Stimulated activated memory B cell treated with anti-CD40 and anti-IgM and Interleukin-4, amounts not matched to agents 10 μg/mL and 1 μg/mL and 100 μg/mL, for 72 hours (primary cell): Measurements from ENCODE around the gene RPS6KA4.
"Not testable (repeated sequence)": the region's sequence is repeated elsewhere in the genome, so short reads cannot be mapped to it uniquely, and the experiment has no call there.

Experiments
- ATAC-seq: fragments of 150-1000 bp; cut with Tn5 transposase; 2 replicates; pipeline ENCODE4 v1.10.0; 2021
- H3K27ac Mint-ChIP-seq: one replicate; pipeline ENCODE4 v1.8.0; 2022; ENCODE audit warnings: mild to moderate bottlenecking, mixed read lengths
- H3K27me3 Mint-ChIP-seq: one replicate; pipeline ENCODE4 v1.8.0; 2022; ENCODE audit warnings: mixed read lengths
- H3K36me3 Mint-ChIP-seq: one replicate; pipeline ENCODE4 v1.8.0; 2022; ENCODE audit warnings: mixed read lengths
- H3K4me1 Mint-ChIP-seq: one replicate; pipeline ENCODE4 v1.8.0; 2022; ENCODE audit warnings: mixed read lengths
- H3K4me3 Mint-ChIP-seq: one replicate; pipeline ENCODE4 v1.8.0; 2022; ENCODE audit warnings: mild to moderate bottlenecking, moderate library complexity, mixed read lengths
- H3K9me3 Mint-ChIP-seq: one replicate; pipeline ENCODE4 v1.8.0; 2022; ENCODE audit warnings: mixed read lengths

The RPS6KA4 gene

DNA sequence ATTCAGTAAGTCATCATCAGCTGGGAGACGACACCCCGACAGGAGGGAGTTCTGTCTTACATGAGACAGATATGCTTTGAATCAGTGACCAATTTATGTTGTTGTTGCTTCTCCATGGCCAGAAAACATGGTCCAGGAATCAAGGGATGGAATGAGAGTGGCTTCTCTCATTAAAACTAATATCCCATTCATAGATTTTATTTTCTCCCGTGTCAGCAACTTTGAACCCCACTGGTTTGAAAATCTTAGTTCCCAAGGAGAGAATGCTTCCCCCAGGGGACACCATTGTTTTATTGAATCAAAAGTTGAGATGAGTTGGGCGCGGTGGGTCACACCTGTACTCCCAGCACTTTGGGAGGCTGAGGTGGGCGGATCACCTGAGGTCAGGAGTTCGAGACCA lies 42.8 kb downstream of the RPS6KA4 start:
- Mint-ChIP-seq H3K36me3 (no peaks in the 10 kb centered on the region), H3K27ac (no peak overlapping the region), H3K9me3 (peaks cover 6% of the 10 kb centered on the region), H3K27me3 (peaks cover 44% of the 10 kb centered on the region), H3K4me3 (no peak overlapping the region), H3K4me1 (no peaks in the 10 kb centered on the region)
- no peak for ATAC-seq

DNA sequence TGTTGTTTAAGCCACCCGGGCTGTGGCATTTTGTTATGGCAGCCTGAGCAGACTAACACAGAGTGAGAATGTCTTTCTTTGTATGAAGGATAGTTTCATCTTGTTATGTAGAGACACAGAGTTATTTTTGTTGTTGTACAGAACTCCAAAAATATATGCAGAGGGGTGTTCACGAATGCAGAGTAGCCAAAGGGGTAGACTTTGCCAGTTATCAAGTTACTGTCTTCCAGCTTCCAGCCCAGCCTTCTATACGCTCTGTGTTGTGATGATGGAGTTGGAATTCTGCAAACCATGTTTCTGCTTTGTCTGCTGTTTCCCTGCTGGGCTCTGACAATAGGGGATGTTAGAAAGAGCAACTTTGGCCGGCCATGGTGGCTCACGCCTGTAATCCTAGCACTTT lies 44.1 kb downstream of the RPS6KA4 start:
- H3K27me3 Mint-ChIP-seq, result peaks cover 42% of the 10 kb centered on the region

GRCh38 chr11:64406221-64406946 lies 47.4 kb downstream of the RPS6KA4 start:
- Mint-ChIP-seq H3K4me3 (no peak overlapping the region), H3K27me3 (peaks cover 50% of the 10 kb centered on the region), H3K9me3 (peaks cover 6% of the 10 kb centered on the region), H3K36me3 (no peaks in the 10 kb centered on the region), H3K27ac (no peak overlapping the region), H3K4me1 (no peaks in the 10 kb centered on the region)
- no peak for ATAC-seq

More for the DNA sequence above, 44.1 kb downstream of the RPS6KA4 start:
- no peak for ATAC-seq
- Mint-ChIP-seq H3K4me1 (no peaks in the 10 kb centered on the region), H3K36me3 (no peaks in the 10 kb centered on the region), H3K27ac (no peak overlapping the region), H3K9me3 (peaks cover 6% of the 10 kb centered on the region), H3K4me3 (no peak overlapping the region)

DNA sequence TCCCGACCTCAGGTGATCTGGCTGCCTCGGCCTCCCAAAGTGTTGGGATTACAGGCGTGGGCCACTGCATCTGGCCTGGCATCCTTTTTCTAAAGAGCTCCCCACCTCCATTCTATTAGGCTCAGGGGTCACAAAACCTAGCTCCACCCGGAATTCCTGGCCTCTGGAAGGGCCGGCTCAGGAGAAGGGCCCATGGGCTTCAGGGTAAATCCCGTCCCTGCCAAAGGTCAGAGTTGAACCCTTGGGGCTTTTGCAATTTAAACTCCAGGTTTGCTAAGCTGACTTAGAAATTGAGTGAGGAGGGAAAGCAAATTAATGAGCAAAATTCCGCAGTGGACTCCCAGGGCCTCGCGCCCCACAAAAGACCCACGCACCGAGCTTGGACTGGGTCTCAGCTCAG lies 48.3 kb downstream of the RPS6KA4 start:
- H3K27me3 Mint-ChIP-seq, result peaks cover 58% of the 10 kb centered on the region
- no peak for ATAC-seq
- H3K36me3 Mint-ChIP-seq, result no peaks in the 10 kb centered on the region
- peaks cover 6% of the 10 kb centered on the region for H3K9me3 Mint-ChIP-seq
- no peaks in the 10 kb centered on the region for H3K4me1 Mint-ChIP-seq
- H3K4me3 Mint-ChIP-seq, result no peak overlapping the region
- H3K27ac Mint-ChIP-seq, result no peak overlapping the region

GRCh38 chr11:64407630-64408029 lies 48.7 kb downstream of the RPS6KA4 start:
- H3K9me3 Mint-ChIP-seq, result peaks cover 6% of the 10 kb centered on the region
- H3K27ac Mint-ChIP-seq, result no peak overlapping the region
- no peaks in the 10 kb centered on the region for H3K36me3 Mint-ChIP-seq
- H3K27me3 Mint-ChIP-seq, result peaks cover 61% of the 10 kb centered on the region
- H3K4me3 Mint-ChIP-seq, result no peak overlapping the region
- no peaks in the 10 kb centered on the region for H3K4me1 Mint-ChIP-seq
- no peak for ATAC-seq

- Mint-ChIP-seq H3K4me1 (no peaks in the 10 kb centered on the region), H3K27me3 (peaks cover 49% of the 10 kb centered on the region), H3K36me3 (no peaks in the 10 kb centered on the region), H3K9me3 (peaks cover 1% of the 10 kb centered on the region), H3K27ac (no peak overlapping the region), H3K4me3 (no peak overlapping the region)
- no peak for ATAC-seq
These were observed 50.3 kb downstream of the RPS6KA4 start for GRCh38 chr11:64409278-64409677.

- Mint-ChIP-seq H3K27ac (no peak overlapping the region), H3K9me3 (no peaks in the 10 kb centered on the region), H3K4me3 (no peak overlapping the region), H3K36me3 (no peaks in the 10 kb centered on the region), H3K4me1 (peaks cover 2% of the 10 kb centered on the region), H3K27me3 (peaks cover 43% of the 10 kb centered on the region)
- ATAC-seq, result no peak
These were observed 50.9 kb downstream of the RPS6KA4 start for GRCh38 chr11:64409707-64410403.

GRCh38 chr11:64410404-64410734 lies 51.4 kb downstream of the RPS6KA4 start:
- Mint-ChIP-seq H3K36me3 (no peaks in the 10 kb centered on the region), H3K9me3 (peaks cover 3% of the 10 kb centered on the region), H3K27me3 (peaks cover 39% of the 10 kb centered on the region), H3K4me3 (no peak overlapping the region), H3K27ac (no peak overlapping the region), H3K4me1 (peaks cover 8% of the 10 kb centered on the region)
- ATAC-seq, result no peak

DNA sequence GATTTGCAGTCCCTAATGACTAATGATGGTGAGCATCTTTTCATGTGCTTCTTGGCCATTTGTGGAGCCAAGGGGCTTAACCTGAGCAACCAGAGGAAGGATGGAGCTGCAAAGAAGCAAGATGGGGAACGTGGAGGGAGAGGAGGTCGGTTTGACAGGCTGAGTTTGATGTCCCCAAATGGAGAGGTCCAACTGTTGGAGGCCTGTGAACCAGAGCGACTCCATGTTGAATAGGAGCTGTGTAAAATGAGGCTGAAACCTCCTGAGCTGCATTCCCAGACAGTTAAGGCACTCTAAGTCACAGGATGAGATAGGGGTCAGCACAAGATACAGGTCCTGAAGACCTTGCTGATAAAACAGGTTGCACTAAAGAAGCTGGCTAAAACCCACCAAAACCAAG lies 54.5 kb downstream of the RPS6KA4 start:
- H3K27me3 Mint-ChIP-seq, result peaks cover 30% of the 10 kb centered on the region
- no peak for ATAC-seq
- H3K27ac Mint-ChIP-seq, result no peak overlapping the region
- no peak overlapping the region for H3K4me3 Mint-ChIP-seq
- H3K4me1 Mint-ChIP-seq, result peaks cover 14% of the 10 kb centered on the region
- H3K36me3 Mint-ChIP-seq, result no peaks in the 10 kb centered on the region
- H3K9me3 Mint-ChIP-seq, result peaks cover 7% of the 10 kb centered on the region

GRCh38 chr11:64415286-64415685 lies 56.3 kb downstream of the RPS6KA4 start:
- Mint-ChIP-seq H3K36me3 (no peaks in the 10 kb centered on the region), H3K27ac (no peak overlapping the region), H3K9me3 (peaks cover 11% of the 10 kb centered on the region), H3K4me1 (peaks cover 17% of the 10 kb centered on the region), H3K4me3 (no peak overlapping the region), H3K27me3 (peaks cover 22% of the 10 kb centered on the region)
- ATAC-seq, result no peak

DNA sequence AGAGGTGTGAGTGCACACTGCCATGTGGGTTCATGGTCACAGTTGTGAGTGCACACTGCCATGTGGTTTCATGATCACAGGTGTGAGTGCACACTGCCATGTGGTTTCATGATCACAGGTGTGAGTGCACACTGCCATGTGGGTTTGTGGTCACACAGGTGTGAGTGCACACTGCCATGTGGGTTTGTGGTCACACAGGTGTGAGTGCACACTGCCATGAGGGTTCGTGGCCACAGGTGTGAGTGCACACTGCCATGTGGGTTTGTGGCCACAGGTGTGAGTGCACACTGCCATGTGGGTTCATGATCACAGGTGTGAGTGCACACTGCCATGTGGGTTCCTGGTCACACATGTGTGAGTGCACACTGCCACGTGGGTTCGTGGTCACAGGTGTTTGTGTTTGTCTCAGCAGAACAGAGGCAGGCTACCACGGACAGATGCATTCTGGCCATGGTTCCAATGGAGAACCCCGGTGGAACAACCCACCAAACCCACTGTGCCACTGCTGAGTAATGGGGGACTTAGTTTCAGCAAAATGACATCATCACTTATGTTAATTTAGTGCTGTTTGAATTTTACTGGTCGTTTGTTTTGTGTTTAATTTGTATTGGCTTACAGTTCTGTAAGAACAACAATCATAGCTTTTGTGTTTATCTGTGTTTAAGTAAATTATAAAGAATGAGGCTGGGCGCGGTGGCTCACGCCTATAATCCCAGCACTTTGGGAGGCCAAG lies 57.2 kb downstream of the RPS6KA4 start:
- H3K27me3 Mint-ChIP-seq, result peaks cover 13% of the 10 kb centered on the region
- no peaks in the 10 kb centered on the region for H3K36me3 Mint-ChIP-seq
- H3K4me3 Mint-ChIP-seq, result no peak overlapping the region
- ATAC-seq, result no peak
- no peak overlapping the region for H3K27ac Mint-ChIP-seq
- H3K9me3 Mint-ChIP-seq, result peaks cover 11% of the 10 kb centered on the region
- peaks cover 17% of the 10 kb centered on the region for H3K4me1 Mint-ChIP-seq

DNA sequence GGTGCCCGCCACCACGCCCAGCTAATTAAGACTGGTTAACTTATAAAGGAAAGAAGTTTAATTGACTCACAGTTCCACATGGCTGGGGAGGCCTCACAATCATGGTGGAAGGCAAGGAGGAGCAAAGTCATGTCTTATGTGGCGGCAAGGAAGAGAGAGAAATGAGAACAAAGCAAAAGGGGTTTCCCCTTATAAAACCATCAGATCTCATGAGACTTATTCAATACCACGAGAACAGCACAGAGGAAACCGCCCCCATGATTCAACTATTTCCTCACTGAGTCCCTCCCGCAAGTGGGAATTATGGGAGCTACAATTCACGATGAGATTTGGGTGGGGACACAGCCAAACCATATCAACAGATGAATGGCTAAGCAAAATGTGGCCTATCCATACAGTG lies 59.3 kb downstream of the RPS6KA4 start:
- peaks cover 17% of the 10 kb centered on the region for H3K4me1 Mint-ChIP-seq
- not testable (repeated sequence) for ATAC-seq, H3K27me3 Mint-ChIP-seq, H3K36me3 Mint-ChIP-seq, H3K27ac Mint-ChIP-seq, H3K4me3 Mint-ChIP-seq
- H3K9me3 Mint-ChIP-seq, result peaks cover 23% of the 10 kb centered on the region

- Mint-ChIP-seq H3K4me3 (no peak overlapping the region), H3K27ac (no peak overlapping the region), H3K9me3 (peaks cover 23% of the 10 kb centered on the region), H3K27me3 (peaks cover 12% of the 10 kb centered on the region), H3K4me1 (peaks cover 17% of the 10 kb centered on the region), H3K36me3 (no peaks in the 10 kb centered on the region)
- ATAC-seq, result no peak
These were observed 60.4 kb downstream of the RPS6KA4 start for GRCh38 chr11:64419257-64419790.

GRCh38 chr11:64419818-64420485 lies 61.0 kb downstream of the RPS6KA4 start:
- Mint-ChIP-seq H3K4me1 (peaks cover 13% of the 10 kb centered on the region), H3K27ac (no peak overlapping the region), H3K27me3 (peaks cover 12% of the 10 kb centered on the region), H3K9me3 (peaks cover 22% of the 10 kb centered on the region), H3K4me3 (no peak overlapping the region), H3K36me3 (no peaks in the 10 kb centered on the region)
- ATAC-seq, result no peak
